IMR-90 (cell line): ENCODE measurements around the gene SLC35F3. TPM values are rescaled to one million over a fixed set of nuclear protein-coding genes. Genes with fewer than 3 reads are reported as not detected.

Source experiments
- ATAC-seq: fragments of 200-7000 bp; cut with Tn5 transposase; 2 replicates; pipeline ENCODE4 v1.9.1; 2020; ENCODE audit warnings: low read depth, mild to moderate bottlenecking, moderate library complexity
- BruUV-seq: library from RNA; stranded (reverse); fragments of 400-500 nt; replicated peaks from 2 replicates; lab custom pipeline; 2021; lab: Mats Ljungman, UMichigan
- CTCF ChIA-PET: fragments of 300-600 bp; formaldehyde crosslinking; extraction: SDS; loops from one replicate; lab custom pipeline; 2021; ENCODE audit warnings: antibody characterized with exemption; lab: Yijun Ruan, JAX
- POLR2A ChIA-PET: fragments of 300-600 bp; sonication (Branson Sonifier 250); formaldehyde crosslinking; loops from one replicate; lab custom pipeline; 2022; ENCODE audit warnings: antibody characterized with exemption; ENCODE audit not compliant: unreplicated experiment; lab: Charles Lee
- DNase-seq: peaks from one replicate; pipeline ENCODE4 v3.0.0; 2013
- H2AFZ ChIP-seq: replicated peaks from 2 replicates; pipeline ENCODE3; 2013; ENCODE audit warnings: low read length, mild to moderate bottlenecking; ENCODE audit not compliant: poor library complexity
- H2AK5ac ChIP-seq: 2 replicates; pipeline ENCODE4 v1.6.1; 2013; ENCODE audit warnings: low read depth, low read length, inconsistent platforms
- H2AK9ac ChIP-seq: replicated peaks from 2 replicates; pipeline ENCODE3; 2013; ENCODE audit warnings: mild to moderate bottlenecking, low read depth, low read length, moderate library complexity; ENCODE audit not compliant: poor library complexity
- H2BK120ac ChIP-seq: 2 replicates; pipeline ENCODE4 v1.6.1; 2013; ENCODE audit warnings: low read depth, low read length, inconsistent platforms
- H2BK15ac ChIP-seq: 3 replicates; pipeline ENCODE4 v1.6.1; 2013; ENCODE audit warnings: low read depth, low read length, inconsistent platforms
- H2BK20ac ChIP-seq: 2 replicates; pipeline ENCODE4 v1.6.1; 2013; ENCODE audit warnings: low read depth, mild to moderate bottlenecking, inconsistent platforms, low read length, moderate library complexity
- H2BK5ac ChIP-seq: 2 replicates; pipeline ENCODE4 v1.6.1; 2013; ENCODE audit warnings: mild to moderate bottlenecking, low read depth, low read length, inconsistent platforms; ENCODE audit not compliant: poor library complexity, severe bottlenecking
- H3K14ac ChIP-seq: replicated peaks from 2 replicates; pipeline ENCODE4 v1.6.1; 2013; ENCODE audit warnings: low read depth, low read length, inconsistent platforms
- H3K18ac ChIP-seq: 2 replicates; pipeline ENCODE4 v1.6.1; 2013; ENCODE audit warnings: low read depth, low read length, control low read depth
- H3K23ac ChIP-seq: 2 replicates; pipeline ENCODE4 v1.6.1; 2013; ENCODE audit warnings: low read depth, low read length, inconsistent platforms
- H3K27ac ChIP-seq: 2 replicates; pipeline ENCODE4 v1.5.1; 2013; ENCODE audit warnings: mild to moderate bottlenecking, control low read depth, low read length; ENCODE audit not compliant: insufficient read depth
- H3K27me3 ChIP-seq: 2 replicates; pipeline ENCODE4 v1.6.1; 2013; ENCODE audit warnings: low read length; ENCODE audit not compliant: control insufficient read depth, insufficient read depth
- H3K36me3 ChIP-seq: 2 replicates; pipeline ENCODE4 v1.6.1; 2013; ENCODE audit warnings: low read length, mixed read lengths; ENCODE audit not compliant: control insufficient read depth, insufficient read depth
- H3K4ac ChIP-seq: 2 replicates; pipeline ENCODE4 v1.6.1; 2013; ENCODE audit warnings: low read depth, low read length, inconsistent platforms
- H3K4me1 ChIP-seq: 2 replicates; pipeline ENCODE4 v1.6.1; 2013; ENCODE audit warnings: low read length, mixed read lengths; ENCODE audit not compliant: control insufficient read depth, insufficient read depth
- H3K4me2 ChIP-seq: 2 replicates; pipeline ENCODE4 v1.6.1; 2013; ENCODE audit warnings: low read depth, mild to moderate bottlenecking, control low read depth, low read length, moderate library complexity
- H3K4me3 ChIP-seq: 2 replicates; pipeline ENCODE4 v1.5.1; 2013; ENCODE audit warnings: low read depth, mild to moderate bottlenecking, control low read depth, low read length, moderate library complexity; ENCODE audit not compliant: insufficient read depth
- H3K56ac ChIP-seq: 2 replicates; pipeline ENCODE4 v1.6.1; 2013; ENCODE audit warnings: low read length, inconsistent platforms; ENCODE audit not compliant: insufficient read depth; ENCODE audit errors: extremely low read depth
- H3K79me1 ChIP-seq, 2 experiments: 2 replicates each; pipeline ENCODE4 v1.6.1; 2013; ENCODE audit warnings: low read length in 2 of 2, inconsistent platforms in 1 of 2, low read depth in 1 of 2
- H3K9ac ChIP-seq: 2 replicates; pipeline ENCODE4 v1.6.1; 2013; ENCODE audit warnings: low read depth, low read length, control low read depth
- H3K9me1 ChIP-seq: 2 replicates; pipeline ENCODE4 v1.6.1; 2013; ENCODE audit warnings: low read length, inconsistent platforms; ENCODE audit not compliant: insufficient read depth
- H3K9me3 ChIP-seq: 2 replicates; pipeline ENCODE4 v1.6.1; 2013; ENCODE audit warnings: low read length; ENCODE audit not compliant: control insufficient read depth, insufficient read depth
- H4K20me1 ChIP-seq: 2 replicates; pipeline ENCODE4 v1.6.1; 2013; ENCODE audit warnings: low read length, inconsistent platforms; ENCODE audit not compliant: insufficient read depth
- H4K5ac ChIP-seq: 2 replicates; pipeline ENCODE4 v1.6.1; 2013; ENCODE audit warnings: mild to moderate bottlenecking, low read depth, low read length, control low read depth
- H4K8ac ChIP-seq, 2 experiments: 2 replicates each; pipeline ENCODE4 v1.6.1; 2013; ENCODE audit warnings: low read depth in 2 of 2, low read length in 2 of 2, control low read depth in 1 of 2, inconsistent platforms in 1 of 2
- H4K91ac ChIP-seq: 2 replicates; pipeline ENCODE4 v1.6.1; 2013; ENCODE audit warnings: low read depth, low read length, inconsistent platforms; ENCODE audit not compliant: insufficient read depth
- CTCF ChIP-seq: conservative IDR thresholded peaks from 2 replicates; pipeline ENCODE4 v1.5.1; 2012; ENCODE audit warnings: mild to moderate bottlenecking, low read depth, low read length, improper control_type of control experiment
- FOS ChIP-seq: fragments of 150-350 bp; IDR thresholded peaks from 2 replicates; pipeline ENCODE4 v1.6.1; 2016; ENCODE audit warnings: low read depth, low read length
- MAZ ChIP-seq: IDR thresholded peaks from 2 replicates; pipeline ENCODE4 v1.6.1; 2012; ENCODE audit warnings: low read depth, mild to moderate bottlenecking, low read length, improper control_type of control experiment, moderate library complexity, borderline replicate concordance
- POLR2A ChIP-seq: IDR thresholded peaks from 2 replicates; pipeline ENCODE4 v1.6.1; 2012; ENCODE audit warnings: mild to moderate bottlenecking, low read depth, low read length
- RFX5 ChIP-seq: IDR thresholded peaks from 2 replicates; pipeline ENCODE4 v1.8.0; 2012; ENCODE audit warnings: low read depth, mild to moderate bottlenecking, low read length, moderate library complexity
- WGBS, 2 experiments: methylation state at CpG; one replicate each; pipeline versions ENCODE4 v1.1.5 to v1.1.7; 2013; ENCODE audit warnings: missing lambda C conversion rate in 2 of 2; ENCODE audit not compliant: insufficient read length in 1 of 2; ENCODE audit errors: extremely low coverage in 2 of 2; 5-methylcytosine and 5-hydroxymethylcytosine counted together
- dilution Hi-C: fragments of 300-500 bp; cut with HindIII; formaldehyde crosslinking; loops from one replicate; pipeline ENCODE4 v1.14.3; 2018; ENCODE audit warnings: low sequenced_read_pairs; ENCODE audit not compliant: unreplicated experiment
- in situ Hi-C: fragments of 300-500 bp; cut with MboI; formaldehyde crosslinking; loops from 3 replicates; pipeline ENCODE4 v1.14.3; 2019; ENCODE audit warnings: low sequenced_read_pairs, inconsistent platforms, mixed read lengths
- intact Hi-C: fragments of 100-400 bp; cut with micrococcal nuclease; formaldehyde crosslinking; loops from 2 replicates; pipeline ENCODE4 v1.10.0; 2022
- polyA plus RNA-seq, 3 experiments: library from polyadenylated mRNA; depleted of rRNA; stranded (reverse); fragments of >200 nt; gene quantifications; 2 replicates each; pipeline ENCODE4 v1.2.3, GENCODE V29; 2012; ENCODE audit warnings: low replicate concordance in 1 of 3
- total RNA-seq: library from RNA; depleted of rRNA; stranded (reverse); fragments of >200 nt; gene quantifications from 2 replicates; pipeline ENCODE4 v1.2.3, GENCODE V29; 2012
- TF ChIP-seq, protein P1 (sequence below): fragments of 150-350 bp; IDR thresholded peaks from 2 replicates; pipeline ENCODE4 v1.6.1; 2016; ENCODE audit warnings: low read depth, mild to moderate bottlenecking, low read length, moderate library complexity, borderline replicate concordance
- TF ChIP-seq, protein P2 (sequence below): fragments of 150-350 bp; IDR thresholded peaks from 2 replicates; pipeline ENCODE4 v1.6.1; 2017; ENCODE audit warnings: mild to moderate bottlenecking, antibody characterized with exemption, low read length, low read depth

Gene SLC35F3
- total and polyA plus RNA-seq, 2 of the 4 experiments (the other 2 are of a cell fraction), result under 0.01 to 0.17 TPM

- Histone ChIP-seq H3K27me3 (no peaks in the 10 kb centered on the region), H3K4me2 (no peak overlapping the region), H2AK9ac (no peak overlapping the region), H4K5ac (no peak overlapping the region), H3K9me1 (no peaks in the 10 kb centered on the region), H3K9ac (no peak overlapping the region), H2BK15ac (no peak overlapping the region), H2BK20ac (no peak overlapping the region), H3K4ac (no peak overlapping the region), H2BK120ac (no peak overlapping the region), H3K79me1 (no peaks in the 10 kb centered on the region), H3K14ac (no peak overlapping the region), H2BK5ac (no peak overlapping the region), H3K27ac (no peak overlapping the region), H3K23ac (no peak overlapping the region), H2AFZ (no peak overlapping the region), H3K18ac (no peak overlapping the region), H4K91ac (no peak overlapping the region), H3K36me3 (no peaks in the 10 kb centered on the region), H4K20me1 (no peaks in the 10 kb centered on the region), H4K8ac (no peak overlapping the region), H3K9me3 (peaks cover 3% of the 10 kb centered on the region; the same call in 1 of the 2 replicates), H2AK5ac (no peak overlapping the region), H3K56ac (no peak overlapping the region), H3K4me1 (no peaks in the 10 kb centered on the region), H3K4me3 (no peak overlapping the region)
- TF ChIP-seq CTCF (no peak), FOS (no peak), RFX5 (no peak), MAZ (no peak), POLR2A (no peak)
- TF ChIP-seq, protein P1, sequence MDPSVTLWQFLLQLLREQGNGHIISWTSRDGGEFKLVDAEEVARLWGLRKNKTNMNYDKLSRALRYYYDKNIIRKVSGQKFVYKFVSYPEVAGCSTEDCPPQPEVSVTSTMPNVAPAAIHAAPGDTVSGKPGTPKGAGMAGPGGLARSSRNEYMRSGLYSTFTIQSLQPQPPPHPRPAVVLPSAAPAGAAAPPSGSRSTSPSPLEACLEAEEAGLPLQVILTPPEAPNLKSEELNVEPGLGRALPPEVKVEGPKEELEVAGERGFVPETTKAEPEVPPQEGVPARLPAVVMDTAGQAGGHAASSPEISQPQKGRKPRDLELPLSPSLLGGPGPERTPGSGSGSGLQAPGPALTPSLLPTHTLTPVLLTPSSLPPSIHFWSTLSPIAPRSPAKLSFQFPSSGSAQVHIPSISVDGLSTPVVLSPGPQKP, result no peak
- TF ChIP-seq, protein P2, sequence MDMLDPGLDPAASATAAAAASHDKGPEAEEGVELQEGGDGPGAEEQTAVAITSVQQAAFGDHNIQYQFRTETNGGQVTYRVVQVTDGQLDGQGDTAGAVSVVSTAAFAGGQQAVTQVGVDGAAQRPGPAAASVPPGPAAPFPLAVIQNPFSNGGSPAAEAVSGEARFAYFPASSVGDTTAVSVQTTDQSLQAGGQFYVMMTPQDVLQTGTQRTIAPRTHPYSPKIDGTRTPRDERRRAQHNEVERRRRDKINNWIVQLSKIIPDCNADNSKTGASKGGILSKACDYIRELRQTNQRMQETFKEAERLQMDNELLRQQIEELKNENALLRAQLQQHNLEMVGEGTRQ, result no peak
- CTCF ChIA-PET, result interaction anchor here (1.0 kb wide), 1 partner anchor 20 kb away, joined by 4 read pairs; no protein-coding TSS in a partner anchor
- DNase-seq (no peak), ATAC-seq (no peak)
- BruUV-seq, result no TSS peak
- in situ Hi-C loops (no loop called here), intact Hi-C loops (no loop called here), dilution Hi-C loops (no loop called here)
- WGBS, 2 experiments, result no CpG with 5 or more reads among the region's 2 CpGs
- POLR2A ChIA-PET, result no interaction called here
These were observed 385.2 kb downstream of the SLC35F3 start for GRCh38 chr1:234289538-234290305.
